Activated CD4-positive, alpha-beta T cell treated with anti-CD3 and anti-CD28 coated beads, Interleukin-2, amount 50 U/mL, for 48 hours (primary cell): ENCODE results near the gene SLC9A7.
"Not testable (repeated sequence)": the region's sequence is repeated elsewhere in the genome, so short reads cannot be mapped to it uniquely, and the experiment has no call there.

ENCODE experiments used
- DNase-seq, 2 experiments: peaks; one replicate each; pipeline ENCODE4 v3.0.0-alpha.2; 2020

The SLC9A7 gene

GRCh38 chrX:46754036-46754435 lies 4.9 kb downstream of the SLC9A7 start:
- no peak for DNase-seq

- no peak for DNase-seq
Observed at GRCh38 chrX:46750889-46751288, 8.0 kb downstream of the SLC9A7 start.

- DNase-seq: no peak
Observed at GRCh38 chrX:46744009-46744408, 14.9 kb downstream of the SLC9A7 start.

- DNase-seq: no peak
Observed at GRCh38 chrX:46743046-46743445, 15.9 kb downstream of the SLC9A7 start.

GRCh38 chrX:46739736-46740135 lies 19.2 kb downstream of the SLC9A7 start:
- no peak for DNase-seq

GRCh38 chrX:46737462-46737861 lies 21.5 kb downstream of the SLC9A7 start:
- DNase-seq: no peak

GRCh38 chrX:46737041-46737440 lies 21.9 kb downstream of the SLC9A7 start:
- no peak for DNase-seq

- no peak for DNase-seq
Observed at GRCh38 chrX:46735622-46736021, 23.3 kb downstream of the SLC9A7 start.

GRCh38 chrX:46733226-46733625 lies 25.7 kb downstream of the SLC9A7 start:
- no peak for DNase-seq

GRCh38 chrX:46730765-46731164 lies 28.2 kb downstream of the SLC9A7 start:
- DNase-seq: no peak

- no peak for DNase-seq
Observed at GRCh38 chrX:46727441-46727840, 31.5 kb downstream of the SLC9A7 start.

- not testable (repeated sequence) for DNase-seq
Observed at GRCh38 chrX:46723569-46723927, 35.4 kb downstream of the SLC9A7 start.

- no peak for DNase-seq
Observed at GRCh38 chrX:46722742-46723568, 36.0 kb downstream of the SLC9A7 start.

- no peak for DNase-seq
Observed at GRCh38 chrX:46716796-46717195, 42.1 kb downstream of the SLC9A7 start.

- DNase-seq: no peak
Observed at GRCh38 chrX:46715997-46716396, 42.9 kb downstream of the SLC9A7 start.

GRCh38 chrX:46715530-46715929 lies 43.4 kb downstream of the SLC9A7 start:
- DNase-seq: no peak

- no peak for DNase-seq
Observed at GRCh38 chrX:46713672-46714490, 45.0 kb downstream of the SLC9A7 start.

- DNase-seq: no peak
Observed at GRCh38 chrX:46712764-46713163, 46.2 kb downstream of the SLC9A7 start.

- no peak for DNase-seq
Observed at GRCh38 chrX:46710927-46711623, 47.8 kb downstream of the SLC9A7 start.

GRCh38 chrX:46710425-46710824 lies 48.5 kb downstream of the SLC9A7 start:
- no peak for DNase-seq

- no peak for DNase-seq
Observed at GRCh38 chrX:46707274-46707965, 51.5 kb downstream of the SLC9A7 start.

GRCh38 chrX:46704767-46705386 lies 54.0 kb downstream of the SLC9A7 start:
- peak; percentile 29 to 38 for DNase-seq
